H1 (cell line): ENCODE data around the gene RIPPLY1. TPM values are rescaled to one million over a fixed set of nuclear protein-coding genes. Genes with fewer than 3 reads are reported as not detected.

ENCODE experiments used
- CTCF ChIA-PET: fragments of 300-600 bp; sonication (Branson Sonifier 250); formaldehyde crosslinking; loops from one replicate; lab custom pipeline; 2021; ENCODE audit not compliant: partially characterized antibody; lab: Charles Lee
- POLR2A ChIA-PET: fragments of 300-600 bp; sonication (Branson Sonifier 250); formaldehyde crosslinking; loops from one replicate; lab custom pipeline; 2021; ENCODE audit warnings: inconsistent platforms; ENCODE audit not compliant: partially characterized antibody; lab: Charles Lee
- DNase-seq, 2 experiments: peaks; one replicate each; pipeline versions ENCODE4 v3.0.0 to v3.0.0-alpha.2; 2010 to 2022; ENCODE audit warnings: low spot score in 2 of 2, low read depth in 1 of 2, mixed read lengths in 1 of 2
- FAIRE-seq: peaks from 2 replicates; lab custom pipeline; 2011; peaks lifted over from hg19 to GRCh38; lab: Jason Lieb, UNC
- H2AFZ ChIP-seq: 2 replicates; pipeline ENCODE4 v1.8.1; 2012; ENCODE audit warnings: low read length, inconsistent platforms
- H2AK5ac ChIP-seq: 2 replicates; pipeline ENCODE4 v1.6.1; 2013; ENCODE audit warnings: low read depth, low read length
- H2BK120ac ChIP-seq: replicated peaks from 2 replicates; pipeline ENCODE3; 2013; ENCODE audit warnings: low read depth, low read length, inconsistent platforms
- H2BK12ac ChIP-seq: 2 replicates; pipeline ENCODE4 v1.6.1; 2013; ENCODE audit warnings: low read depth, low read length
- H2BK15ac ChIP-seq: 2 replicates; pipeline ENCODE4 v1.6.1; 2013; ENCODE audit warnings: low read length
- H2BK20ac ChIP-seq: 2 replicates; pipeline ENCODE4 v1.6.1; 2013; ENCODE audit warnings: low read length
- H2BK5ac ChIP-seq: 2 replicates; pipeline ENCODE4 v1.6.1; 2013; ENCODE audit warnings: low read depth, low read length
- H3K14ac ChIP-seq: 2 replicates; pipeline ENCODE4 v1.6.1; 2013; ENCODE audit warnings: inconsistent platforms; ENCODE audit not compliant: insufficient read length
- H3K18ac ChIP-seq: 2 replicates; pipeline ENCODE4 v1.6.1; 2013; ENCODE audit warnings: low read length; ENCODE audit errors: extremely low read depth
- H3K23ac ChIP-seq: 2 replicates; pipeline ENCODE4 v1.6.1; 2013; ENCODE audit warnings: inconsistent platforms; ENCODE audit not compliant: insufficient read length
- H3K23me2 ChIP-seq: 2 replicates; pipeline ENCODE4 v1.6.1; 2013; ENCODE audit warnings: low read depth, low read length
- H3K27ac ChIP-seq: 2 replicates; pipeline ENCODE4 v1.6.1; 2011; ENCODE audit warnings: low read depth, low read length, inconsistent platforms
- H3K27me3 ChIP-seq, 4 experiments: replicated peaks in 1 of 4; 1 replicate in 1 of 4; 2 replicates in 3 of 4; pipeline versions ENCODE4 v1.6.1 to v1.8.1; 2011 to 2013; ENCODE audit warnings: low read length in 3 of 4, mild to moderate bottlenecking in 3 of 4, inconsistent platforms in 2 of 4, mixed read lengths in 2 of 4, moderate library complexity in 1 of 4; ENCODE audit not compliant: control insufficient read depth in 3 of 4, insufficient read depth in 3 of 4; ENCODE audit errors: extremely low read depth in 1 of 4
- H3K36me3 ChIP-seq, 4 experiments: 2 replicates each; pipeline versions ENCODE4 v1.6.1 to v1.8.1; 2011 to 2013; ENCODE audit warnings: mild to moderate bottlenecking in 4 of 4, low read length in 3 of 4, moderate library complexity in 2 of 4, control low read depth in 1 of 4, inconsistent platforms in 1 of 4; ENCODE audit not compliant: insufficient read depth in 4 of 4, control insufficient read depth in 2 of 4
- H3K4ac ChIP-seq: replicated peaks from 2 replicates; pipeline ENCODE3; 2013; ENCODE audit warnings: low read length, low read depth, mixed read lengths, inconsistent platforms; ENCODE audit not compliant: insufficient read length
- H3K4me1 ChIP-seq, 4 experiments: replicated peaks in 1 of 4; 1 replicate in 1 of 4; 2 replicates in 3 of 4; pipeline versions ENCODE4 v1.6.1 to v1.8.1; 2011 to 2013; ENCODE audit warnings: low read length in 3 of 4, inconsistent platforms in 2 of 4, mixed read lengths in 1 of 4; ENCODE audit not compliant: insufficient read depth in 4 of 4, control insufficient read depth in 3 of 4
- H3K4me2 ChIP-seq, 2 experiments: 2 replicates each; pipeline versions ENCODE4 v1.6.1 to v1.8.1; 2011 to 2013; ENCODE audit warnings: low read depth in 2 of 2, low read length in 2 of 2, control low read depth in 1 of 2, inconsistent platforms in 1 of 2, mild to moderate bottlenecking in 1 of 2; ENCODE audit not compliant: insufficient read depth in 1 of 2
- H3K4me3 ChIP-seq, 4 experiments: fragments of 200-600, 300-600 bp in 1 of 4; sonication (generic), shearing (Covaris generic), sonication (Bioruptor Twin) in 1 of 4; 2 replicates each; pipeline versions ENCODE4 v1.5.1 to v1.8.1; 2011 to 2016; ENCODE audit warnings: low read length in 4 of 4, low read depth in 3 of 4, control low read depth in 2 of 4, inconsistent platforms in 2 of 4, mild to moderate bottlenecking in 2 of 4, mixed read lengths in 1 of 4, moderate library complexity in 1 of 4; ENCODE audit not compliant: insufficient read depth in 2 of 4; ENCODE audit errors: extremely low read depth in 1 of 4
- H3K56ac ChIP-seq: replicated peaks from 2 replicates; pipeline ENCODE3; 2013; ENCODE audit warnings: low read depth, mild to moderate bottlenecking, mixed read lengths, low read length, inconsistent platforms; ENCODE audit not compliant: insufficient read length
- H3K79me1 ChIP-seq: 2 replicates; pipeline ENCODE4 v1.6.1; 2013; ENCODE audit warnings: low read depth, low read length, control low read depth
- H3K79me2 ChIP-seq, 2 experiments: 2 replicates each; pipeline versions ENCODE4 v1.6.1 to v1.8.1; 2012 to 2013; ENCODE audit warnings: low read length in 2 of 2, mild to moderate bottlenecking in 2 of 2, inconsistent platforms in 1 of 2; ENCODE audit not compliant: insufficient read depth in 2 of 2, control insufficient read depth in 1 of 2
- H3K9ac ChIP-seq, 4 experiments: replicated peaks in 1 of 4; 1 replicate in 1 of 4; 2 replicates in 3 of 4; pipeline versions ENCODE4 v1.6.1 to v1.8.1; 2011 to 2013; ENCODE audit warnings: low read depth in 3 of 4, low read length in 3 of 4, control low read depth in 2 of 4, mild to moderate bottlenecking in 2 of 4, moderate library complexity in 2 of 4, inconsistent platforms in 1 of 4; ENCODE audit errors: extremely low read depth in 1 of 4
- H3K9me3 ChIP-seq, 2 experiments: 2 replicates each; pipeline versions ENCODE4 v1.6.1 to v1.8.1; 2012 to 2013; ENCODE audit warnings: mild to moderate bottlenecking in 2 of 2, moderate library complexity in 2 of 2, control low read depth in 1 of 2, inconsistent platforms in 1 of 2, low read depth in 1 of 2, low read length in 1 of 2, mixed read lengths in 1 of 2; ENCODE audit not compliant: insufficient read depth in 2 of 2
- H4K20me1 ChIP-seq, 2 experiments: replicated peaks in 1 of 2; 2 replicates each; pipeline versions ENCODE3 to v1.8.1; 2011 to 2013; ENCODE audit warnings: inconsistent platforms in 2 of 2, low read length in 2 of 2, mild to moderate bottlenecking in 1 of 2; ENCODE audit not compliant: insufficient read depth in 2 of 2, control insufficient read depth in 1 of 2
- H4K5ac ChIP-seq: 2 replicates; pipeline ENCODE4 v1.6.1; 2013; ENCODE audit warnings: low read length, low read depth, mixed read lengths, inconsistent platforms; ENCODE audit not compliant: insufficient read length
- H4K8ac ChIP-seq: 2 replicates; pipeline ENCODE4 v1.8.0; 2013; ENCODE audit warnings: mild to moderate bottlenecking, moderate library complexity, low read length, inconsistent platforms; ENCODE audit not compliant: insufficient read depth; ENCODE audit errors: extremely low read depth
- H4K91ac ChIP-seq: replicated peaks from 2 replicates; pipeline ENCODE3; 2013; ENCODE audit warnings: low read length, mixed read lengths, inconsistent platforms; ENCODE audit not compliant: insufficient read length
- CBX8 ChIP-seq: fragments of 300-800, 300-1000 bp; sonication (generic); IDR thresholded peaks from 2 replicates; pipeline ENCODE4 v1.7.1; 2016; ENCODE audit warnings: low read depth, low read length, borderline replicate concordance
- CTBP2 ChIP-seq: IDR thresholded peaks from 2 replicates; pipeline ENCODE4 v1.7.0; 2011; ENCODE audit warnings: borderline replicate concordance, mild to moderate bottlenecking, moderate library complexity, mixed read lengths, low read length; ENCODE audit not compliant: insufficient read depth, insufficient read length
- EZH2 ChIP-seq: fragments of 200-600 bp; sonication (generic); IDR thresholded peaks from 2 replicates; pipeline ENCODE4 v1.7.1; 2012; ENCODE audit warnings: low read depth, mild to moderate bottlenecking, moderate library complexity, low read length, inconsistent platforms; ENCODE audit not compliant: severe bottlenecking
- JUN ChIP-seq: IDR thresholded peaks from 2 replicates; pipeline ENCODE4 v1.6.1; 2011; ENCODE audit warnings: low read depth, mild to moderate bottlenecking, improper control_type of control experiment, low read length
- KDM1A ChIP-seq: fragments of 200-600, 300-600 bp; sonication (generic); IDR thresholded peaks from 2 replicates; pipeline ENCODE4 v1.7.1; 2016; ENCODE audit warnings: mild to moderate bottlenecking, low read length, borderline replicate concordance
- KDM4A ChIP-seq: IDR thresholded peaks from one replicate; pipeline ENCODE4 v1.7.1; 2012; ENCODE audit warnings: low read depth, mild to moderate bottlenecking, moderate library complexity, low read length, inconsistent platforms; ENCODE audit not compliant: severe bottlenecking
- POLR2A ChIP-seq, 2 experiments: IDR thresholded peaks; 1 replicate in 1 of 2; 2 replicates in 1 of 2; pipeline ENCODE4 v1.6.1; 2011; ENCODE audit warnings: low read depth in 2 of 2, low read length in 2 of 2, mild to moderate bottlenecking in 2 of 2; ENCODE audit errors: control extremely low read depth in 1 of 2
- POLR2AphosphoS5 ChIP-seq: IDR thresholded peaks from 2 replicates; pipeline ENCODE4 v1.6.1; 2011; ENCODE audit warnings: low read depth, low read length
- POU5F1 ChIP-seq: IDR thresholded peaks from 2 replicates; pipeline ENCODE4 v1.6.1; 2011; ENCODE audit warnings: low read depth, mild to moderate bottlenecking, low read length, moderate library complexity
- SAP30 ChIP-seq: fragments of 300-600 bp; sonication (generic); IDR thresholded peaks from 2 replicates; pipeline ENCODE4 v1.7.1; 2012; ENCODE audit warnings: low read length, moderate library complexity, mild to moderate bottlenecking, inconsistent platforms; ENCODE audit not compliant: insufficient read depth, insufficient replicate concordance
- YY1 ChIP-seq: IDR thresholded peaks from 2 replicates; pipeline ENCODE4 v1.6.1; 2011; ENCODE audit warnings: low read depth, mild to moderate bottlenecking, low read length
- WGBS, 2 experiments: shearing (Covaris generic) in 1 of 2; methylation state at CpG; one replicate each; pipeline versions ENCODE4 v1.1.6 to v1.1.7; 2013 to 2015; ENCODE audit warnings: low lambda C conversion rate in 2 of 2, mixed read lengths in 2 of 2, inconsistent platforms in 1 of 2, low coverage in 1 of 2, missing lambda C conversion rate in 1 of 2; ENCODE audit not compliant: insufficient replicate concordance in 2 of 2, insufficient coverage in 1 of 2, insufficient read length in 1 of 2; ENCODE audit errors: extremely low coverage in 1 of 2, missing lambda C conversion rate in 1 of 2; 5-methylcytosine and 5-hydroxymethylcytosine counted together
- polyA plus RNA-seq, 7 experiments: library from polyadenylated mRNA; depleted of rRNA in 3 of 7; stranded (reverse) in 5 of 7; unstranded in 2 of 7; fragments of >200 nt in 5 of 7; fragments of 200-250 nt in 2 of 7; gene quantifications; 1 replicate in 5 of 7; 2 replicates in 1 of 7; 4 replicates in 1 of 7; pipeline versions ENCODE4 v1.2.1 to v1.2.3, GENCODE V29; 2011 to 2013; ENCODE audit warnings: missing spikeins in 2 of 7, mixed read lengths in 2 of 7
- total RNA-seq: library from RNA; stranded (reverse); fragmentation: NEBNext Ultra II Directional; extraction: Animal tissue kit (Norgen Biotek cat#: 25700); gene quantifications from 2 replicates; pipeline ENCODE4 v1.2.1, GENCODE V29; 2021
- TF ChIP-seq, protein P1 (sequence below): IDR thresholded peaks from 2 replicates; pipeline ENCODE4 v1.6.1; 2011; ENCODE audit warnings: low read depth, mild to moderate bottlenecking, low read length; ENCODE audit not compliant: insufficient read depth

RIPPLY1 gene
- total and polyA plus RNA-seq, 2 of the 8 experiments (the other 6 are each of a cell fraction or from before 2014, with no cell fraction given) = not detected

DNA sequence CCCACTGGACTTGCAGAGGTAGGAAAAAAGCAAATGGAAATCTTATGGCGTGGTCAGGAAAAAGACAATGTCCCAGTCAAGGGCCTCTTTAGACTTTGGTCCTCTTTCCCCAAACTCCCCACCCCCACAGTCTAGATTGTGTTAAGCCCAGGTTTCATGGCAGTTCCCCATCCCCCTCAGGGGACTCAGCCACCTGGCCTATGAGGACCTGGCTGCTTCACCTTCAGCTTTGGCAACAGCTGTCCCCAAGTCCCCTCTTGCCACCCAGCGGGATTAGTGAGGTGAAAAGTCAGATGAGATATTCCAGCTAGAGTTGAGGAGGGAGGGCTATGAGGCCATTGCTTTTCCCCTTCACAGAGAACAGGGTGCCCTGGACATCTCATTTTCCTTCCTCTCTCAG is 457 bp downstream of the RIPPLY1 start:
- Histone ChIP-seq H3K4me2 (no peak overlapping the region), H2AK5ac (no peak overlapping the region), H2AFZ (no peak overlapping the region), H4K5ac (no peak overlapping the region), H2BK15ac (no peak overlapping the region), H4K91ac (no peak overlapping the region), H2BK12ac (no peak overlapping the region), H3K14ac (no peak overlapping the region), H2BK20ac (no peak overlapping the region), H3K79me1 (no peaks in the 10 kb centered on the region), H2BK5ac (no peak overlapping the region), H3K9ac (no peak overlapping the region), H3K27ac (no peak overlapping the region), H3K9me3 (no peaks in the 10 kb centered on the region), H3K4me3 (no peak overlapping the region), H3K36me3 (no peaks in the 10 kb centered on the region), H3K56ac (no peak overlapping the region), H4K20me1 (no peaks in the 10 kb centered on the region), H3K23ac (no peak overlapping the region), H4K8ac (no peak overlapping the region), H3K18ac (no peak overlapping the region), H2BK120ac (no peak overlapping the region), H3K4me1 (no peaks in the 10 kb centered on the region; a peak in 1 of 7 replicates), H3K4ac (no peak overlapping the region), H3K27me3 (no peaks in the 10 kb centered on the region), H3K23me2 (no peaks in the 10 kb centered on the region), H3K79me2 (no peaks in the 10 kb centered on the region)
- TF ChIP-seq POU5F1 (no peak), POLR2A (IDR thresholded peaks at IDR 0.05; ENCODE audit: control extremely low read depth in 1 of 2, low read depth in 2 of 2, low read length in 2 of 2) (no peak), CTBP2 (no peak), SAP30 (no peak), CBX8 (no peak), YY1 (no peak), KDM1A (no peak), KDM4A (no peak), JUN (no peak), EZH2 (no peak), POLR2AphosphoS5 (no peak)
- TF ChIP-seq, protein P1, sequence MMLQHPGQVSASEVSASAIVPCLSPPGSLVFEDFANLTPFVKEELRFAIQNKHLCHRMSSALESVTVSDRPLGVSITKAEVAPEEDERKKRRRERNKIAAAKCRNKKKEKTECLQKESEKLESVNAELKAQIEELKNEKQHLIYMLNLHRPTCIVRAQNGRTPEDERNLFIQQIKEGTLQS = no peak
- ChIA-PET POLR2A (no interaction called here), CTCF (interaction anchor here (0.8 to 5.6 kb wide), 7 partner anchors 10 to 123 kb away, joined by 3 to 35 read pairs (median 4); partner anchors contain the start of gene CLDN2)
- DNase-seq = no peak
- FAIRE-seq = no peak
- 89% methylated on average over 1 of the region's 2 CpGs; no CpG with 5 or more reads in 1 of the 2 experiments for WGBS, 2 experiments
